T-helper 1 cell treated with Interleukin-12 subunit alpha and Interleukin-12 subunit beta and Interleukin-4 antibody, amounts not matched to agents 30 μg/mL and 1 μg/mL, for 36 hours (primary cell): ENCODE data around the gene THBD.

ENCODE experiments used
- H3K27ac Mint-ChIP-seq: one replicate; pipeline ENCODE4 v1.8.0; 2021; ENCODE audit warnings: mild to moderate bottlenecking, mixed read lengths
- H3K27me3 Mint-ChIP-seq: one replicate; pipeline ENCODE4 v1.8.0; 2021; ENCODE audit warnings: low read depth, mixed read lengths
- H3K36me3 Mint-ChIP-seq: one replicate; pipeline ENCODE4 v1.8.0; 2021; ENCODE audit warnings: low read depth, mixed read lengths
- H3K4me1 Mint-ChIP-seq: one replicate; pipeline ENCODE4 v1.8.0; 2021; ENCODE audit warnings: low read depth, mixed read lengths
- H3K4me3 Mint-ChIP-seq: one replicate; pipeline ENCODE4 v1.8.0; 2021; ENCODE audit warnings: mild to moderate bottlenecking, moderate library complexity, mixed read lengths
- H3K9me3 Mint-ChIP-seq: one replicate; pipeline ENCODE4 v1.8.0; 2021; ENCODE audit warnings: mixed read lengths

THBD gene

DNA sequence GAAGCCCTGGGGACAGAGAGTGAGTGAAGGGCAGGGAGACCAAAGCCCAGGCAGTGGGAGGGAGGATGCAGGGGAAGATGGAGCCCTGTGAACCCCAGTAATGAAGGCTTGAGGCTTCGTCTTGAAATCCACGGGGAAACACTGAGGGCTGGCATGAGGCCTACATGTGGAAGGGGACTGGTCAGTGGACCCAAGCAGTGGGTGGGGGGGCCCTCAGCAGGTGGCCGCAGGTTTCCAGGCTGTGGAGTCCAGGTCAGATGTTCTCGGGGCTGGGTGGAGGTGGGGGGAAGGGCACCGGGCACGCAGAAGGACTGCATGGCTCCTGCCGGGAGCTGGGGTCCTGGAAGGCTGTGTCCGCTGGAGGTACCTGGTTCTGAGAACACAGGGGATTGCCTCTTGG, 39.4 kb upstream of the THBD start:
- Mint-ChIP-seq H3K27ac (no peak overlapping the region), H3K9me3 (no peaks in the 10 kb centered on the region), H3K27me3 (peaks cover 11% of the 10 kb centered on the region), H3K4me1 (peaks cover 13% of the 10 kb centered on the region), H3K36me3 (no peaks in the 10 kb centered on the region), H3K4me3 (no peak overlapping the region)

DNA sequence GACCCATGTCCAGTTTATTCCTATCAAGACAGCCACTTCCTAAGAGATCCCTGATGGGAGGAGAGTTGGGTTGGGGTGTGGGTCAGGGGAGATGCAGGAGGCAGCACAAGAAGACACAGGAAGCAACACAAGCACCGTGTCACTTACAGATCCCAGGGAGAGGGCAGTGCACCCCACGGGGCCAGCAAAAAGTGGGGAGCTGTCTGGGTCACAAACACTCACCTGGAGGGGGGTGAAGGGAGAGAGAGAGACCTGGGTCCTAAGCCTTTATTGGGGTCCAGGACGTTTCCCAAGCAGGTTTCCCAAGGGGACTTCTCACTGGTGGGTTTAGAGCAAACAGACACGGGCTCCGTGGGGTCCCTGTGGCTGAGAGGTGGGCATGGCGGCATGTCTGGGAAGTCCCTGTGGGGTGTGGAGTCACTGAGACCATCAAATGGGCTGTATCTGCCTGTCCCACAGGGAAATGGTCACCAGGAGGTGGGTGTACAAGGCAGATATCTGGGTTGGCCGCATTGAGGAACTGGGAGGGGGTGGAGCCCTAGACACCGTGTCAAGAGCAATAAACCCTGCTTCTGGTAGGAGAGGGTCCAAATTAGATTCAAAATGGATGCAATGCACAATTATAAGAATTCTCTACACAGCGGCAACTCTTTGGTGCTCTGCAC, 38.2 kb upstream of the THBD start:
- Mint-ChIP-seq H3K4me3 (no peak overlapping the region), H3K27ac (no peak overlapping the region), H3K27me3 (peaks cover 11% of the 10 kb centered on the region), H3K36me3 (no peaks in the 10 kb centered on the region), H3K9me3 (no peaks in the 10 kb centered on the region), H3K4me1 (peaks cover 18% of the 10 kb centered on the region)

DNA sequence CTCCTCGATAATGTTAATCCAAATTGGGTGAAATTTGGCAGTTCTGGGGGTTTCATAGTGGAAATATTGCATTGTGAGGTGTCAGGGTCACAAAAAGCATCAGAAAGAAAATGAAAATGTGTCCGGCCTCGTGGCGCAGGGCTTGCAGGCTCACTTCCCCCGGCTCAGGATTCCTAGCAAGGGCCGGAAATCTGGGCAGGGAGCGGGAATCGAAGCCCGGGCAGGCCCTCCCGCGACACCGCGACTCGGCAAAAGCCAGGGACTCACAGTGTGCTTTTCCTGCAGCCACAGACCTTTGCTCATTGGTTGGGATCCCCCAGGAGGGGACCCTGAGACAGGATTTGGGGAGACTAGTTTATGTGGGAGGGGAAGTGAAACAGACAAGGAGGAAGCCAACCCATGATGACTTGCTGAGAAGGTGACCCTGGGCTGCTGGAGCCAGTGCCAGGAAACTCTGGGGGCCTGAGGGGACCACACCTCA, 37.5 kb upstream of the THBD start:
- Mint-ChIP-seq H3K4me1 (peaks cover 22% of the 10 kb centered on the region), H3K9me3 (no peaks in the 10 kb centered on the region), H3K4me3 (no peak overlapping the region), H3K27me3 (peaks cover 6% of the 10 kb centered on the region), H3K27ac (peak overlapping the region; percentile 86), H3K36me3 (no peaks in the 10 kb centered on the region)

- Mint-ChIP-seq H3K27me3 (peaks cover 8% of the 10 kb centered on the region), H3K36me3 (no peaks in the 10 kb centered on the region), H3K4me3 (peak within 1 kb of the TSS; percentile 58), H3K27ac (peak within 1 kb of the TSS; percentile 86), H3K4me1 (peaks cover 23% of the 10 kb centered on the region), H3K9me3 (no peaks in the 10 kb centered on the region)
Observed at GRCh38 chr20:23086056-23086566, 36.6 kb upstream of the THBD start, which contains the start of gene CD93. Gene CD93, minus strand, starts transcription at chr20:23086324. Its CDS starts 132 bp downstream, at chr20:23086192.

DNA sequence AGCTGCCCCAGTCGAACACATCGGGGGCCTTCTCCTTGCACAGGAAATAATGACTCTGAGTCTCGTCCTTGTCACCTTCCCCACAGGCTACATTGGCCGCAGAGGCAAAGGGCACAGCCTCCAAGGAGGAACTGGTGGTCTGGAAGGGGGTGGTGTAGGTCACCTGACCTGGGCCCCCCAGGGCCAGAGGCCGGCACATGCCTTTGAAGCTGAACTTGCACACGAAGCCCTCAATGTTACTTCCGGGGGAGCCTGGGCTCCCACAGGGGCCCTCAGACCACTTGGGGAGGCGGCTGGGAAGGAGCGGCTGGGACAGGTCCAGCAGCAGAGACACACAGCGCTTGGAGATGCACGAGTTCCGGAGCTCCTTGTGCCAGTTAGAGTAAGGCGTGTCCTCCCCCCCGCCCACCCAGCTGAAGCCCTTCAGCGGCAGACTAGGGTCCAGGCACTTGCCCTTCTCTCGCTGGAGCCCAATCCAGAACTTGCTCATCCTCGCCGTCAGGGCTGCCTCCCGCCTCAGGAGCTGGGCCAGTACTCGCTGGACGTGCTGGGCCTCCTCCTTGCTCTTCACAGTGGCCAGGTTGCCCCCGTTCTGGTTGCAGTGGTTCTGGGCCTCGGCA, 36.1 kb upstream of the THBD start:
- H3K9me3 Mint-ChIP-seq: no peaks in the 10 kb centered on the region
- H3K36me3 Mint-ChIP-seq: no peaks in the 10 kb centered on the region
- peaks cover 14% of the 10 kb centered on the region for H3K27me3 Mint-ChIP-seq
- peak overlapping the region; percentile 58 for H3K4me3 Mint-ChIP-seq
- peaks cover 23% of the 10 kb centered on the region for H3K4me1 Mint-ChIP-seq
- no peak overlapping the region for H3K27ac Mint-ChIP-seq

- Mint-ChIP-seq H3K4me3 (no peak overlapping the region), H3K36me3 (no peaks in the 10 kb centered on the region), H3K27me3 (peaks cover 8% of the 10 kb centered on the region), H3K9me3 (no peaks in the 10 kb centered on the region), H3K27ac (no peak overlapping the region), H3K4me1 (peaks cover 23% of the 10 kb centered on the region)
Observed at GRCh38 chr20:23084845-23085365, 35.4 kb upstream of the THBD start.

DNA sequence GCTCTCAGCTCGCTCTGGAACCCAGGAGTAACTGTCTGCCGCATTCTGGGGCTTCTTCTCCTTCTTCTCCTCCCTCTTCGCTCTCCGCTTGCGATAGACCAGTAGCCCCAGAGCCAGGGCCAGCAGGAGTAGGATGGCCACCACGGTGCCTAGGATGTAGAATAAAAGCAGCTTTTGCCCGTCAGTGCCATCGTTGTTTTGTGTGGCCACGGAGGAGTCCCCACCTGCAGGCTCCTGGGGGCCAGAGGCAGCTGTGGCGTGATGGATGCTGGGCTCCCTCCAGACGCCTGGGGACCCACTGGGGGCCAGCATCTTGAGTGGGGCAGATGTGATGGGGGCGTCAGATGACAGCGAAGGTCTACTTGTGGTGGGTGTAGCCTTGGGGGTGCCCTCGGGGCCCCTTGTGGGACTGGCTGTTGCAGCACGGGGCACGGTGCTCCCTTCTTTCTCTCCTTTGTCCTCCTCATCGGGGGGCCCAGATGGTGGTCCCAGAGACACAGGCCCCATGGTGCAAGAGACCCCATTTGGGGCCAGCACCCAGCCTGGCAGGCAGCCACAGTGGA, 34.9 kb upstream of the THBD start:
- H3K4me3 Mint-ChIP-seq: no peak overlapping the region
- H3K4me1 Mint-ChIP-seq: peaks cover 23% of the 10 kb centered on the region
- H3K27me3 Mint-ChIP-seq: peaks cover 8% of the 10 kb centered on the region
- no peaks in the 10 kb centered on the region for H3K36me3 Mint-ChIP-seq
- H3K27ac Mint-ChIP-seq: no peak overlapping the region
- H3K9me3 Mint-ChIP-seq: no peaks in the 10 kb centered on the region

- Mint-ChIP-seq H3K9me3 (no peaks in the 10 kb centered on the region), H3K36me3 (no peaks in the 10 kb centered on the region), H3K27me3 (peaks cover 11% of the 10 kb centered on the region), H3K27ac (no peak overlapping the region), H3K4me3 (peak overlapping the region; percentile 35), H3K4me1 (peaks cover 23% of the 10 kb centered on the region)
Observed at GRCh38 chr20:23083553-23084220, 34.2 kb upstream of the THBD start.

GRCh38 chr20:23082846-23083552, 33.5 kb upstream of the THBD start:
- Mint-ChIP-seq H3K4me1 (peaks cover 23% of the 10 kb centered on the region), H3K36me3 (no peaks in the 10 kb centered on the region), H3K27ac (no peak overlapping the region), H3K27me3 (peaks cover 16% of the 10 kb centered on the region), H3K9me3 (no peaks in the 10 kb centered on the region), H3K4me3 (peak overlapping the region; percentile 35)

DNA sequence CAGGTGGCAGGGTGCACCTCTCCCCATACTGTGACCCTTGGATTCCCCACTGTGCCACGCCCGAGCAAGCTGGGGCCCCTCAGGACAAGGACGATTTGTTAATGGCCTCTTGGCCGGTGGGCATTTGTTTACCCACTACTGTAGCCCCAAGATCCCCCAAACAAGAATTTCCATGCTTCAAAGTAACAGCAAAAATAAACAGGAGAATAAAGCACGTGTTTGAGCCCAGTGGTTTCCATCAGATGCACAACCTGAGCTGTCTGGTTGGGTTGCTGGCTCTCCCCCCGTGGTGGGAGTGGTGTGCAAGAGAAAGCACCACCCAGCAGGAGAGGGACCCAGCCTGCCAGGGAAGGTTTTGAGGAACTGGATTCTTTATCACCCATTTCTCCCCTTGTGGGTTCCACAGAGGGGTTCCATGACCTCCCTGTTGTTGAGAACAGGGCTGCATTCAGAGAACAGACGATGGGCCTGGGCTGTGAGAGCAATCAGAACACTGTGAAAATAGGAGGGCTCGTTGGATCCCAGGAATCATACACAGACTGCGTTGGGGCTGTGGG, 31.9 kb upstream of the THBD start:
- Mint-ChIP-seq H3K9me3 (no peaks in the 10 kb centered on the region), H3K27ac (no peak overlapping the region), H3K4me3 (no peak overlapping the region), H3K4me1 (peaks cover 11% of the 10 kb centered on the region), H3K36me3 (no peaks in the 10 kb centered on the region), H3K27me3 (peaks cover 18% of the 10 kb centered on the region)

GRCh38 chr20:23080521-23080920, 31.0 kb upstream of the THBD start:
- no peaks in the 10 kb centered on the region for H3K9me3 Mint-ChIP-seq
- no peak overlapping the region for H3K27ac Mint-ChIP-seq
- H3K27me3 Mint-ChIP-seq: peaks cover 18% of the 10 kb centered on the region

GRCh38 chr20:23079926-23080325, 30.5 kb upstream of the THBD start:
- no peak overlapping the region for H3K4me3 Mint-ChIP-seq
- H3K27me3 Mint-ChIP-seq: peaks cover 18% of the 10 kb centered on the region
- no peaks in the 10 kb centered on the region for H3K9me3 Mint-ChIP-seq
- H3K27ac Mint-ChIP-seq: no peak overlapping the region
- H3K4me1 Mint-ChIP-seq: peaks cover 10% of the 10 kb centered on the region
- H3K36me3 Mint-ChIP-seq: no peaks in the 10 kb centered on the region

More at GRCh38 chr20:23080521-23080920, 31.0 kb upstream of the THBD start:
- Mint-ChIP-seq H3K4me3 (no peak overlapping the region), H3K4me1 (peaks cover 10% of the 10 kb centered on the region), H3K36me3 (no peaks in the 10 kb centered on the region)

DNA sequence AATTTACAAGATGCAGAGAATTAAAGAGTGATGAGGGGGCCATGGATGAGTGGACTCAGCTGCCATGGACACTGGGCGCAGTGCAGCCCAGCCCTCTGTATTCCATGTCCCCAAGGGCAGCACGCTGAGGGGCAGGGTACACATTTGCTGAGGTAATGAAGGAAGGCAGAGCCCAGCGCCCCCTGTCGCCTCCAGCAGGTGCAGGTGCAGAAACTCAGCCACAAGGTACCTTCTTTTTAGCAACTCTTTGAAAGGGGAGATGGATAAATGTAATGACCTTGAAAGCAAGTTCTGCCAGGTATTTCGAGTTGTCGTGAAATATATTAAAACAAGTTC, 29.5 kb upstream of the THBD start:
- peaks cover 18% of the 10 kb centered on the region for H3K27me3 Mint-ChIP-seq
- no peak overlapping the region for H3K27ac Mint-ChIP-seq

More for the DNA sequence above, 29.5 kb upstream of the THBD start:
- H3K9me3 Mint-ChIP-seq: no peaks in the 10 kb centered on the region
- no peaks in the 10 kb centered on the region for H3K36me3 Mint-ChIP-seq
- H3K4me3 Mint-ChIP-seq: no peak overlapping the region
- H3K4me1 Mint-ChIP-seq: peaks cover 10% of the 10 kb centered on the region
